K562 (cell line): ENCODE results near the gene EFNA2. TPM values are rescaled to one million over a fixed set of nuclear protein-coding genes. Genes with fewer than 3 reads are reported as not detected.

Source experiments
- HIVEP1 ChIP-seq: fragments of 250-450 bp; sonication (Bioruptor Pico); IDR thresholded peaks from 2 replicates; pipeline ENCODE4 v1.4.0; 2020; ENCODE audit warnings: mild to moderate bottlenecking
- MGA ChIP-seq: fragments of 450-650 bp; IDR thresholded peaks from 2 replicates; pipeline ENCODE4 v1.6.1; 2016; ENCODE audit warnings: mild to moderate bottlenecking, moderate library complexity
- MYC ChIP-seq, 2 experiments: fragments of 250-450 bp in 1 of 2; sonication (Bioruptor Pico) in 1 of 2; IDR thresholded peaks; 2 replicates each; pipeline versions ENCODE4 v1.5.1 to v1.6.1; 2012 to 2021; ENCODE audit warnings: low read depth in 2 of 2, borderline replicate concordance in 1 of 2, improper control_type of control experiment in 1 of 2, low read length in 1 of 2, mild to moderate bottlenecking in 1 of 2, moderate library complexity in 1 of 2
- NELFE ChIP-seq: IDR thresholded peaks from 2 replicates; pipeline ENCODE4 v1.6.1; 2011; ENCODE audit warnings: mild to moderate bottlenecking; ENCODE audit not compliant: insufficient read depth, insufficient read length
- ZNF316 ChIP-seq: fragments of 450-650 bp; IDR thresholded peaks from 2 replicates; pipeline ENCODE4 v1.6.1; 2016
- polyA plus RNA-seq, 8 experiments: library from polyadenylated mRNA; depleted of rRNA in 4 of 8; stranded (reverse) in 5 of 8; unstranded in 3 of 8; fragments of >200 nt; fragmentation: Nextera tagmentation in 2 of 8; fragmentation: Illumina TruSeq in 1 of 8; extraction: Ambion mirVana in 2 of 8; extraction: Trizol in 1 of 8; gene quantifications; 2 replicates each; pipeline versions ENCODE4 v1.2.1 to v1.2.3, GENCODE V29; 2011 to 2014; ENCODE audit warnings: inconsistent platforms in 1 of 8, missing spikeins in 1 of 8
- total RNA-seq, 7 experiments: library from RNA; depleted of rRNA in 6 of 7; stranded (reverse); fragments of >200 nt in 6 of 7; fragmentation: Illumina TruSeq in 2 of 7; extraction: Trizol in 2 of 7; gene quantifications; 2 replicates each; pipeline versions ENCODE4 v1.2.1 to v1.2.3, GENCODE V29; 2011 to 2021; ENCODE audit warnings: low replicate concordance in 1 of 7
- TF ChIP-seq, protein P1 (sequence below): fragments of 450-650 bp; IDR thresholded peaks from 2 replicates; pipeline ENCODE4 v1.6.1; 2016; ENCODE audit warnings: low read depth

The EFNA2 gene
- total and polyA plus RNA-seq, 9 of the 15 experiments (the other 6 are each of a cell fraction or from before 2014, with no cell fraction given) = 0.11 to 0.44 (median 0.15) TPM; not detected in 6

DNA sequence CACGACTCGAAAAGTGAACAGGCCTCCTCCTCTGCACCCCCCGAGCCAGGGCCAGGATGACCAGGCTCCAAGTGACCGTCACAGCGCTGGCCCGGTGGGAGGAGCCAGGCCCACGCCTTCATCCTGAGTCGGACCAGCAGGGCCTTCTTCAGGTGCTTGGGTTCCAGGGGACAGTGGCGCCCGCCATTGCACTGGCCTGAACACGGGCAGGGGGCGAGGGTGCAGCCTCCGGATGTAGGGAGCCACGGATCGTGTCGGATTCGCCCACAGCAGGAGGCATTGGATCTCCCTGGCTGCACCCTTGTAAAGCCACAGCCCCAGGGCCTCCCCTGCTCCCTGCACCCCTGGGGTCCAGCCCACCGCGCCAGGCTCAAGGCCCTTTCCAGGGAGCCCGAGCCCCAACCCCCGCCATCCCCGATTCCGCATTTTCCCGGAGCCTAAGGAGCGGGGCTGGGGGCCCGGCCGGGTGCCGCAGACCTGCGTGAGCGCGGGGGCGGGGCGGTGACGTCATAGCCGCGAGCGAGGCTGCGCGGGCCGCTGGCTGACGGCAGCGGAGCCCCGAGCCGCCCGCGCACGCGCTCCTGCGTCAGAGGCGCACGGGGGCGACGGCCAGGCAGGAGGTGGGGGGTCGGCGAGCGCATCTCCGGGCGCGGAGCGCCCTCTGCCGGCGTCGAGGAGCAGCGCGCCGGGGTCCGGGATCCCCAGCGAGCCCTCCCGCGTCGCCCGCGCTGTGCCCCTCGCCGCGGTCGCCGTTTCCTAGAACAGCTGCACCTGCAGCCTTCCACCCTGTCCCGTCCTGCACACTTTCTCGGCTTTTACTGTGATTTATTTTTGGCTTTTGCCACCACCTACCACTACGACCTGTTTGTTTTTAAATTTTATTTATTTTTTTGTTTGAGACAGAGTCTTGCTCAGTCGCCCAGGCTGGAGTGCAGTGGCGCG is 45.6 kb upstream of the EFNA2 start (continued):
- TF ChIP-seq, protein P1, sequence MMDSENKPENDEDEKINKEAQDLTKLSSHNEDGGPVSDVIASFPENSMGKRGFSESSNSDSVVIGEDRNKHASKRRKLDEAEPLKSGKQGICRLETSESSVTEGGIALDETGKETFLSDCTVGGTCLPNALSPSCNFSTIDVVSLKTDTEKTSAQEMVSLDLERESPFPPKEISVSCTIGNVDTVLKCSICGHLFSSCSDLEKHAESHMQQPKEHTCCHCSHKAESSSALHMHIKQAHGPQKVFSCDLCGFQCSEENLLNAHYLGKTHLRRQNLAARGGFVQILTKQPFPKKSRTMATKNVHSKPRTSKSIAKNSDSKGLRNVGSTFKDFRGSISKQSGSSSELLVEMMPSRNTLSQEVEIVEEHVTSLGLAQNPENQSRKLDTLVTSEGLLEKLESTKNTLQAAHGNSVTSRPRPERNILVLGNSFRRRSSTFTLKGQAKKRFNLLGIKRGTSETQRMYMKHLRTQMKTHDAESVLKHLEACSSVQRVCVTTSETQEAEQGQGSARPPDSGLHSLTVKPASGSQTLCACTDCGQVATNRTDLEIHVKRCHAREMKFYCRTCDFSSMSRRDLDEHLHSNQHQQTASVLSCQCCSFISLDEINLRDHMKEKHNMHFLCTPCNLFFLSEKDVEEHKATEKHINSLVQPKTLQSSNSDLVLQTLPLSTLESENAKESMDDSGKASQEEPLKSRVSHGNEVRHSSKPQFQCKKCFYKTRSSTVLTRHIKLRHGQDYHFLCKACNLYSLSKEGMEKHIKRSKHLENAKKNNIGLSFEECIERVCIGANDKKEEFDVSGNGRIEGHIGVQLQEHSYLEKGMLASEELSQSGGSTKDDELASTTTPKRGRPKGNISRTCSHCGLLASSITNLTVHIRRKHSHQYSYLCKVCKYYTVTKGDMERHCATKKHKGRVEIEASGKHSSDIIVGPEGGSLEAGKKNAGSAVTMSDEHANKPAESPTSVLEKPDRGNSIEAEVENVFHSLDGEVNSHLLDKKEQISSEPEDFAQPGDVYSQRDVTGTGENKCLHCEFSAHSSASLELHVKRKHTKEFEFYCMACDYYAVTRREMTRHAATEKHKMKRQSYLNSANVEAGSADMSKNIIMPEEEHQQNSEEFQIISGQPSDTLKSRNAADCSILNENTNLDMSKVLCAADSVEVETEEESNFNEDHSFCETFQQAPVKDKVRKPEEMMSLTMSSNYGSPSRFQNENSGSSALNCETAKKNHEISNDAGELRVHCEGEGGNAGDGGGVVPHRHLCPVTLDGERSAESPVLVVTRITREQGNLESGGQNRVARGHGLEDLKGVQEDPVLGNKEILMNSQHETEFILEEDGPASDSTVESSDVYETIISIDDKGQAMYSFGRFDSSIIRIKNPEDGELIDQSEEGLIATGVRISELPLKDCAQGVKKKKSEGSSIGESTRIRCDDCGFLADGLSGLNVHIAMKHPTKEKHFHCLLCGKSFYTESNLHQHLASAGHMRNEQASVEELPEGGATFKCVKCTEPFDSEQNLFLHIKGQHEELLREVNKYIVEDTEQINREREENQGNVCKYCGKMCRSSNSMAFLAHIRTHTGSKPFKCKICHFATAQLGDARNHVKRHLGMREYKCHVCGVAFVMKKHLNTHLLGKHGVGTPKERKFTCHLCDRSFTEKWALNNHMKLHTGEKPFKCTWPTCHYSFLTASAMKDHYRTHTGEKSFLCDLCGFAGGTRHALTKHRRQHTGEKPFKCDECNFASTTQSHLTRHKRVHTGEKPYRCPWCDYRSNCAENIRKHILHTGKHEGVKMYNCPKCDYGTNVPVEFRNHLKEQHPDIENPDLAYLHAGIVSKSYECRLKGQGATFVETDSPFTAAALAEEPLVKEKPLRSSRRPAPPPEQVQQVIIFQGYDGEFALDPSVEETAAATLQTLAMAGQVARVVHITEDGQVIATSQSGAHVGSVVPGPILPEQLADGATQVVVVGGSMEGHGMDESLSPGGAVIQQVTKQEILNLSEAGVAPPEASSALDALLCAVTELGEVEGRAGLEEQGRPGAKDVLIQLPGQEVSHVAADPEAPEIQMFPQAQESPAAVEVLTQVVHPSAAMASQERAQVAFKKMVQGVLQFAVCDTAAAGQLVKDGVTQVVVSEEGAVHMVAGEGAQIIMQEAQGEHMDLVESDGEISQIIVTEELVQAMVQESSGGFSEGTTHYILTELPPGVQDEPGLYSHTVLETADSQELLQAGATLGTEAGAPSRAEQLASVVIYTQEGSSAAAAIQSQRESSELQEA = no peak
- TF ChIP-seq ZNF316 (no peak), HIVEP1 (CRISPR knock-in tag) (no peak), MYC (IDR thresholded peaks at IDR 0.05; ENCODE audit: low read depth, low read length) (peak; percentile 79), MYC (CRISPR knock-in tag; IDR thresholded peaks at IDR 0.05; ENCODE audit: borderline replicate concordance, low read depth) (peak; percentile 86), NELFE (no peak), MGA (no peak)
